Astrocyte (in vitro differentiated cells and primary cell): ENCODE measurements around the gene TTC31.

Experiments
- CTCF ChIP-seq: IDR thresholded peaks from 2 replicates; pipeline ENCODE4 v1.5.1; 2011; ENCODE audit warnings: low read depth, mild to moderate bottlenecking, inconsistent platforms, low read length, moderate library complexity; ENCODE audit not compliant: insufficient read depth
- EZH2 ChIP-seq: IDR thresholded peaks from 2 replicates; pipeline ENCODE4 v1.6.1; 2012; ENCODE audit warnings: mild to moderate bottlenecking, low read length, inconsistent platforms; ENCODE audit not compliant: insufficient read depth

GRCh38 chr2:74514368-74515270 lies 31.7 kb downstream of the TTC31 start, which contains the start of gene TLX2:
- TF ChIP-seq EZH2 (peak; percentile 82), CTCF (no peak)
